Osteocyte (in vitro differentiated cells): ENCODE results near the gene USP40. TPM values are rescaled to one million over a fixed set of nuclear protein-coding genes. Genes with fewer than 3 reads are reported as not detected.

Experiments
- total RNA-seq: library from RNA; stranded (reverse); gene quantifications from 2 replicates; pipeline ENCODE4 v1.2.1, GENCODE V29; 2021

Gene USP40
- total RNA-seq, 1 donor from 2014 or later = 36.4 TPM

Other genes with a start within 250 kb of the USP40 start
- 65.4 and 70.5 TPM in 2 replicates for gene DGKD, start 212.3 kb downstream of the USP40 start, total RNA-seq
- gene UGT1A8, start 50.9 kb upstream of the USP40 start, total RNA-seq = not detected in 2 replicates
- not detected in 2 replicates for gene UGT1A10, start 69.7 kb upstream of the USP40 start, total RNA-seq
- not detected in 2 replicates for gene UGT1A9, start 105.1 kb upstream of the USP40 start, total RNA-seq
- gene UGT1A7, start 115.1 kb upstream of the USP40 start, total RNA-seq = not detected in 2 replicates
- gene UGT1A6, start 126.1 kb upstream of the USP40 start, total RNA-seq = not detected in 2 replicates
- not detected in 2 replicates for gene UGT1A5, start 146.1 kb upstream of the USP40 start, total RNA-seq
- gene UGT1A4, start 152.0 kb upstream of the USP40 start, total RNA-seq = not detected in 2 replicates
- not detected in 2 replicates for gene UGT1A3, start 162.3 kb upstream of the USP40 start, total RNA-seq
- not detected in 2 replicates for gene UGT1A1, start 193.5 kb upstream of the USP40 start, total RNA-seq
- gene MROH2A, start 211.5 kb upstream of the USP40 start, total RNA-seq = not detected in 2 replicates